ENCODE results near the gene ENTHD1. TPM values are rescaled to one million over a fixed set of nuclear protein-coding genes. Genes with fewer than 3 reads are reported as not detected.

Gene ENTHD1
- total and polyA plus RNA-seq, 10 donors = 0.09 to 0.59 (median 0.14) TPM; not detected in 5

GRCh38 chr22:39721206-39722031 lies 172.1 kb downstream of the ENTHD1 start:
- Histone ChIP-seq H3K27me3 (replicated peaks in 1 of 7) (peaks cover 0 to 26% (median 0%) of the 10 kb centered on the region in 7 donors), H3K27ac (no peak overlapping the region)
- DNase-seq = peak; percentile 40

GRCh38 chr22:39719559-39720450 lies 173.8 kb downstream of the ENTHD1 start:
- intact Hi-C loops (cut with DNase I; ENCODE audit: low total_unique reads) = no loop called here
- peak; percentile 49 for DNase-seq
- H3K36me3 ChIP-seq = no peaks in the 10 kb centered on the region

More at GRCh38 chr22:39721206-39722031, 172.1 kb downstream of the ENTHD1 start:
- WGBS, 5 donors = 37 to 56% (median 43%) methylated on average over 9 of the region's 9 CpGs
- intact Hi-C loops (cut with DNase I; ENCODE audit: low total_unique reads) = no loop called here
- H3K9me3 ChIP-seq = no peaks in the 10 kb centered on the region
- H3K4me1 ChIP-seq = no peaks in the 10 kb centered on the region
- TF ChIP-seq POLR2AphosphoS5 (IDR thresholded peaks at IDR 0.05) = no peak
- no peaks in the 10 kb centered on the region for H3K36me3 ChIP-seq
- H3K4me3 ChIP-seq = no peak overlapping the region

GRCh38 chr22:39718921-39719475 lies 174.6 kb downstream of the ENTHD1 start:
- TF ChIP-seq POLR2AphosphoS5 (IDR thresholded peaks at IDR 0.05) (no peak), POLR2A (IDR thresholded peaks at IDR 0.05) (no peak), CTCF (IDR thresholded peaks at IDR 0.05 in 8 of 11, conservative IDR thresholded peaks at IDR 0.05 in 3 of 11) (no peak)
- peaks cover 0 to 16% (median 0%) of the 10 kb centered on the region in 7 donors for H3K27me3 ChIP-seq (replicated peaks in 1 of 7)
- WGBS, 5 donors = 86 to 96% (median 93%) methylated on average over 4 to 8 of the region's 8 CpGs
- H3K36me3 ChIP-seq = no peaks in the 10 kb centered on the region
- no peaks in the 10 kb centered on the region for H3K4me1 ChIP-seq
- H3K9me3 ChIP-seq = no peaks in the 10 kb centered on the region
- intact Hi-C loops (cut with DNase I; ENCODE audit: low total_unique reads) = no loop called here
- no peak overlapping the region for H3K4me3 ChIP-seq
- DNase-seq = peak; percentile 41
- no peak overlapping the region for H3K27ac ChIP-seq

More at GRCh38 chr22:39719559-39720450, 173.8 kb downstream of the ENTHD1 start:
- TF ChIP-seq CTCF (IDR thresholded peaks at IDR 0.05 in 8 of 11, conservative IDR thresholded peaks at IDR 0.05 in 3 of 11) (no peak), POLR2AphosphoS5 (IDR thresholded peaks at IDR 0.05) (no peak), POLR2A (IDR thresholded peaks at IDR 0.05) (no peak)
- H3K4me3 ChIP-seq = no peak overlapping the region
- no peaks in the 10 kb centered on the region for H3K9me3 ChIP-seq
- H3K27me3 ChIP-seq (replicated peaks in 1 of 7) = peaks cover 0 to 16% (median 0%) of the 10 kb centered on the region in 7 donors
- no peaks in the 10 kb centered on the region for H3K4me1 ChIP-seq
- WGBS, 5 donors = 76 to 87% (median 80%) methylated on average over 15 of the region's 15 CpGs
- no peak overlapping the region for H3K27ac ChIP-seq

GRCh38 chr22:39718206-39718605 lies 175.4 kb downstream of the ENTHD1 start:
- TF ChIP-seq CTCF (IDR thresholded peaks at IDR 0.05 in 8 of 11, conservative IDR thresholded peaks at IDR 0.05 in 3 of 11) = no peak
- TF ChIP-seq POLR2A (IDR thresholded peaks at IDR 0.05) = no peak
- TF ChIP-seq POLR2AphosphoS5 (IDR thresholded peaks at IDR 0.05) = no peak
- Histone ChIP-seq H3K9me3 (no peaks in the 10 kb centered on the region), H3K4me3 (peak overlapping the region in 2 of 8 donors; percentile 8 to 23), H3K36me3 (no peaks in the 10 kb centered on the region), H3K27me3 (replicated peaks in 1 of 7) (peaks cover 0 to 16% (median 0%) of the 10 kb centered on the region in 7 donors), H3K4me1 (no peaks in the 10 kb centered on the region), H3K27ac (no peak overlapping the region)
- intact Hi-C loops (cut with DNase I; ENCODE audit: low total_unique reads) = no loop called here
- DNase-seq = peak; percentile 36
- WGBS, 5 donors = 70 to 88% (median 78%) methylated on average over 7 of the region's 7 CpGs
